Rectal smooth muscle tissue (tissue), 1 donor: Measurements from ENCODE around the gene EP300.

Experiments
- H3K27ac ChIP-seq: one replicate; pipeline ENCODE4 v1.7.0; 2013; ENCODE audit warnings: low read depth, low read length, inconsistent platforms
- H3K27me3 ChIP-seq: one replicate; pipeline ENCODE4 v1.7.0; 2013; ENCODE audit warnings: low read length; ENCODE audit not compliant: control insufficient read depth, insufficient read depth
- H3K36me3 ChIP-seq: one replicate; pipeline ENCODE4 v1.7.0; 2013; ENCODE audit warnings: low read length; ENCODE audit not compliant: control insufficient read depth, insufficient read depth
- H3K4me1 ChIP-seq: one replicate; pipeline ENCODE4 v1.7.0; 2013; ENCODE audit warnings: low read length; ENCODE audit not compliant: control insufficient read depth, insufficient read depth
- H3K4me3 ChIP-seq: one replicate; pipeline ENCODE4 v1.7.0; 2013; ENCODE audit warnings: low read length
- H3K9ac ChIP-seq: one replicate; pipeline ENCODE4 v1.7.0; 2013; ENCODE audit warnings: low read length

EP300 gene

DNA sequence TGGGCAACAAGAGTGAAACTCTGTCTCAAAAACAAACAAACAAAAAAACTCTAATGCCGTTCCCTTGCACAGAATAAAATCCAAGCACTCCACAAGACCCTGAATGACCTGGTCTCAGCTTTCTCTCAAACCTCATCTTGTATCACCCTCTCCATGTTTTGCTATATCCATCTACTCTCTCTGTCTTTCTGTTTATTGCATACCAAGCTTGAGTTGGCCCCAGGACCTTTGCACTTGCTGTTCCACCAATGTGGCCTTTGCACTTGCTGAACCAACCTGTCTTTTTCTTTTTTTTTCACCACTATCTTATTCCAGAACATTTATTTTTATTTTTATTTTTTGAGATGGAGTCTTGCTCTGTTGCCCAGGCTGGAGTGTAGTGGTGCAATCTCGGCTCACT lies 110.7 kb downstream of the EP300 start:
- Histone ChIP-seq H3K27ac (no peak overlapping the region), H3K27me3 (no peaks in the 10 kb centered on the region), H3K4me1 (peaks cover 2% of the 10 kb centered on the region), H3K4me3 (no peak overlapping the region), H3K36me3 (no peaks in the 10 kb centered on the region), H3K9ac (no peak overlapping the region)

DNA sequence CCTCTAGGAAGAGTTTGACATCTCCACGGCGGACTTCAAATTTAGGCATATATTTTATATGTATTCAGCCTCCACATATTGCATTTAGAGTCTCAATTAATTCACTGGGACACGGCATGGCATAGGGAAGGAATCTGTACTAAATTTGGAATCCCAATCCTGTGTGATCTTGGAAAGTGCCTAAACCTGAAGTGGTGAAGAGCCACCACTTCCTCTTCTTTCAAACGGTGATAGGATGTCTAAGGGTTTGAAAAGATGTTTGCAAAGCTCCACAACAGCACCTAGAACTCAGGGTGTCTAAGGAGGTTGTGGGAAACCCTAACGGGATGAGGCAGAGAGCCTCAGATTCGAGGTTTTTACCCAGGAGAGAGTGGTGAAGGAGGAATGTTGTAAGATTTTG lies 111.7 kb downstream of the EP300 start:
- Histone ChIP-seq H3K36me3 (no peaks in the 10 kb centered on the region), H3K4me1 (peaks cover 2% of the 10 kb centered on the region), H3K4me3 (no peak overlapping the region), H3K27ac (no peak overlapping the region), H3K9ac (no peak overlapping the region), H3K27me3 (no peaks in the 10 kb centered on the region)

DNA sequence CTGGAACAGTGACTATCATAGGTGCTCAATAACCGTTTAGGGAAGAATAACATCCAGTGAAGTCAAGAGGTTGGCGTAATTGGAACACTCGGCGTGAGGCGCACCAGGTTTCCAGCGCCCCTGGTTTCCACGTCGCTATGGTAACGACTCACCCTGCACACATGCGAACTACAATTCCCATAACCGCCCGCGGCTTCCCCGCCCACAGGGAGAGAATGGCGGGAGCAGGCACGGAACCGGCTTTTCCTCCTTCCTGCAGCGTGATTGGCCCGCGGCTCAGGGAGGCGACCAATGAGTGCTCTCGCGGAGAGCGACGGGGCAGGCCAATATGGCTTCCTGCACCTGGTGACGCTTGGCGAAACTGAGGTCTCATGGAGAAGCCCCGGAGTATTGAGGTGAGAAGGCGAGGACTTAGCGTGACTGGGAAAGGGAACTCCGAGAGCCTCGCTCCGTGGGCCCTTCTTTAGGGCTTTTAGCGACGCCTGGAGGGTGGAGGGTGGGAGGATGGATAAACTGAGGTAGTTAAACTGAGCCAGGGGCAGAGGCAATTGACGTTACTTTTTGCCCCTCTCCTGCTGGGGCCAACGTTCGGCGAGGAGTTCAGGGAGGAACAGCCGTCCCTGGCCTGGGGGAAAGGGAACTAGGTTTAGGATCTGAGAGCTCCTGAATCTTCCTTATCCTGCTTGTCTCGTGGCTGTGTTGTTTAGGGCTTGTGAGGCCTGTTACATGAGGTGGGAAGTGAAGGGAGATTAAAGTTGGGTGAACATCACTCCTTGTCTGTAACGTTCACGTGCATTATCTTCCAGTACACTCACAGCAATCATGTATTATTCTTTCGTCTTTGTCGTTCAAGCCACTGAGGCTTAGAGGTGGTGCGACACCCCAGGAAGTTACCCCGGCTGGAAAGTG lies 112.9 kb downstream of the EP300 start, which contains the start of gene L3MBTL2:
Gene L3MBTL2 (plus strand): TSS at position 321 of the 909 bp plus-strand sequence. CDS start 51 bp downstream, at position 372.
- Histone ChIP-seq H3K27ac (peak within 1 kb of the TSS; percentile 80), H3K4me3 (peak within 1 kb of the TSS; percentile 100), H3K36me3 (peaks cover 2% of the 10 kb centered on the region), H3K27me3 (no peaks in the 10 kb centered on the region), H3K9ac (peak within 1 kb of the TSS; percentile 82), H3K4me1 (peaks cover 2% of the 10 kb centered on the region)

DNA sequence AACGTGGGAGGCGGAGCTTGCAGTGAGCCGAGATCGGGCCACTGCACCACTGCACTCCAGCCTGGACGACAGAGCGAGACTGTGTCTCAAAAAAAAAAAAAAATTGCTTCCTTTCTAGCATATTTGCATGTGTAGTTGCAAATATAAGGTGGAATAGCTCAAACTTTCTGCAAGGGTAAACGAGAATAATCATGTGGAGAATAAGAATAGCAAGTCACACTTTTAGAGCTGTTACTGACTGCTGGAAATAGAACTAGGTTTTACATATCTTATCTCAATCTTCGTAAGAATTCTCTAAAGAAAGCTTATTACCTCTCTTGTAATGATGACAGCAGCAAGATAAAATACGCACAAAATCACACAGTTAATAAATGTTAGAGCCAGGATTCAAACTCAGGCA lies 114.3 kb downstream of the EP300 start:
- H3K27me3 ChIP-seq: no peaks in the 10 kb centered on the region
- H3K9ac ChIP-seq: no peak overlapping the region
- H3K27ac ChIP-seq: no peak overlapping the region
- H3K36me3 ChIP-seq: peaks cover 2% of the 10 kb centered on the region
- no peak overlapping the region for H3K4me3 ChIP-seq
- H3K4me1 ChIP-seq: peaks cover 2% of the 10 kb centered on the region

DNA sequence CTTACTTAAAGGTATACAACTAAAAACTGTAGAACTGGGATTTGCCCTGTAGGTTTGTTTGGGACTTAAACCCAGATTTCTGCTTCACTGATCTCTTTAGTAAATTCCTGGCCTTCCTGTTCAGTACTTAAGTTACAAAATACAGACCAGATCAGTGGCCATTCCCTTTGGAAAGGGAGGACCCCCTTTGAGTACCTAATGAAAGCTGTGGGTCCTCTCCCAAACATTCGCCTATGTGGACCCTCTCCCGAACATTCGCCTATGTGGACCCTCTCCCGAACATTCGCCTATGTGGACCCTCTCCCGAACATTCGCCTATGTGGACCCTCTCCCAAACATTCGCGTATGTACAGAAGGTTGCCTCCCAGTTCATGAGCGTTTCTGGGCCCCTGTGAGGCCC lies 123.0 kb downstream of the EP300 start:
- Histone ChIP-seq H3K9ac (no peak overlapping the region), H3K36me3 (peaks cover 7% of the 10 kb centered on the region), H3K4me1 (no peaks in the 10 kb centered on the region), H3K27me3 (no peaks in the 10 kb centered on the region), H3K4me3 (no peak overlapping the region), H3K27ac (no peak overlapping the region)

DNA sequence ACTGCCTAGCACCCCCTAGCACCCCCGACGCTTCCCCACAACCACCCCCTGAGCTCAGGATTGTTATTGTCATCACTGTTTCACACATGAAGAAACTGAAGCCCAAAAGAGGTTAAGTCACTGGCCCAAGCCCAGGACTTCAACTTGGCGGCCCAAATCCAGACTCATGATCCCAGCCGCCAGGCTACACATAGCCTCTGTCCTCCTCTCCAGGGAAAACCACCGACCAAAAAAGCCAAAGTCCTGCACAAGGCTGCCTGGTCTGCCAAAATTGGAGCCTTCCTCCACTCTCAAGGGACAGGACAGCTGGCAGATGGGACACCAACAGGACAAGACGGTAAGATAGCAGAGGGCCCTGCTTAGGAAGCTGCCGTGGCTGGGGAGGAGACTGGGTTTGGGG lies 123.5 kb downstream of the EP300 start:
- Histone ChIP-seq H3K4me3 (no peak overlapping the region), H3K27me3 (no peaks in the 10 kb centered on the region), H3K9ac (no peak overlapping the region), H3K4me1 (no peaks in the 10 kb centered on the region), H3K36me3 (peaks cover 7% of the 10 kb centered on the region), H3K27ac (no peak overlapping the region)

DNA sequence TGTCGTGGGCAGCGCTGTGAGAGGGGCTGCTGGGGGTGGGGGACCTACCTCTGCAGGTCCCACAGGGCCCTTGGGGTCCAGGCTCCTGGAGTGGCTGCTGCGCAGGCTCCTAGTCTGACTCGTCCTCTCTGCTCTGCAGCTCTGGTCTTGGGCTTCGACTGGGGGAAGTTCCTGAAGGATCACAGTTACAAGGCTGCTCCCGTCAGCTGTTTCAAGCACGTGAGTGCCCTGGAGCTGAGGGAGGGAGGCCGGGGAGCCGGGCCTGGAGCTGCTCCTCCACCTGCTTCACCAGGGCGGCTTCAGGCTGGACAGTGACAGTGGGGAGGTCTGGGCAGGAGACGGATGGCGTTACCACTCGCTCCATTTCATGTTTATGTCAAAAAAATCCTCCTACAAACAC lies 124.6 kb downstream of the EP300 start:
- Histone ChIP-seq H3K4me3 (peak overlapping the region; percentile 34), H3K27ac (peak overlapping the region; percentile 61), H3K4me1 (no peaks in the 10 kb centered on the region), H3K9ac (no peak overlapping the region), H3K36me3 (peaks cover 7% of the 10 kb centered on the region), H3K27me3 (no peaks in the 10 kb centered on the region)

DNA sequence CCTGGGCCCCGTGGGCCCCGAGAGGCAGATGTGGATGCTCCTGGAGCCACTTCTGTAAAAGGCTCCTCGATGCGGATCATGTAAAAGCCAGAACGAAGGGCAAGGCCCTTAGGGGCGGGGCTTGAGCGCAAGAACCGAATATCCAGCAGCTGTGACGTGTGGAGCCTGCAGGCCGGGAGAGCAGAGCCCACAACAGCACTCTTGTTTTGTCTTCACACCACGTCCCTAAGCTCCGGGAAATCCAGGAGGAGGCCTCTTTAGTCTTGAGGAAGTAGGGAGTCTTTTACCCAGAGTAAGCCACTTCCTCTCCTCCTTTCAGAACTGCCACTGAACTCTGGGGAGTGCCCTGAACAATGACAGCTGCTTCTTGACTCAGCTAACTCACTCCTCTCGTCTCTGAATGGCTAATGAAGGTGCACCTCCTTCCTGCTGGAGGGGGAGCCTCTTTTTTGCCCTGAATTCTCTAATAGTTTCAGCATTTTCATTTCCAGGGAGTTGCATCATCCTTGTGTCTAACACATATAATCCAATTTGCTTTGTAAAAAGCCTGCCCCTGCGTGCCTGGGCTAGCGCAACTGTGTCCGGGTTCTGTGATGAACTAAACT lies 125.3 kb downstream of the EP300 start:
- Histone ChIP-seq H3K9ac (no peak overlapping the region), H3K36me3 (peaks cover 9% of the 10 kb centered on the region), H3K4me3 (peak overlapping the region; percentile 34), H3K4me1 (no peaks in the 10 kb centered on the region), H3K27me3 (no peaks in the 10 kb centered on the region), H3K27ac (peak overlapping the region; percentile 61)

DNA sequence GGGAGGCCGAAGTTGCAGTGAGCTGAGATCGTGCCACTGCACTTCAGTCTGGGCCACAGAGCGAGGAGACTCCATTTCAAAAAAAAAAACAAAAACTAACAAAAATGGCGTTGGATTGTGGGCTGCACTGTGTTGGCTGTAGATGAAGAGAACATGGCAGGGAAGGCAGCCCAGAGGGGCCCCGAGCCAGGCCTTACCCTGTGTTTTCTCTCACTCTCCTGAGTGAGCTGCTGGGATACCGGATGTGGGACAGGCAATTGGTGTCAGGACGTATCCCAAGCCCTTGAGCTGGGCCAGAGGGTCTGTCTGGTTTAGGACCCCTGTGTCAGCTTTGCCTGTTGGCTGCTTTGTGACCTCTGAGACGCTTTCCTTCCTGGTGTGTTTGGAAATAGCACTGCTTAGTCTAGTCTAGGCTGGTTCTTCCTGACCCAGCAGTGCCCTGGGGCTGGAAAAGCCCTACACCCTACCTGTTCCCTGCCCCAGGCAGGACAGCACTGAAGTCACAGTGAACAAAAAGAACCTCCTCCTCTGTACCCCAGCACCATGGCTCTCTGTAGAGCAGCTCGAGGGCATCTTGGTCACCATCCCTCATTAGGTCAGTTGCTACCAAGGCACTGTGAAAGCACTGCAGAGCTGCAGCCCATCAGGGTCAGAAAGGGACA lies 130.6 kb downstream of the EP300 start:
- Histone ChIP-seq H3K9ac (no peak overlapping the region), H3K27me3 (no peaks in the 10 kb centered on the region), H3K4me1 (no peaks in the 10 kb centered on the region), H3K4me3 (no peak overlapping the region), H3K27ac (no peak overlapping the region), H3K36me3 (peaks cover 26% of the 10 kb centered on the region)

DNA sequence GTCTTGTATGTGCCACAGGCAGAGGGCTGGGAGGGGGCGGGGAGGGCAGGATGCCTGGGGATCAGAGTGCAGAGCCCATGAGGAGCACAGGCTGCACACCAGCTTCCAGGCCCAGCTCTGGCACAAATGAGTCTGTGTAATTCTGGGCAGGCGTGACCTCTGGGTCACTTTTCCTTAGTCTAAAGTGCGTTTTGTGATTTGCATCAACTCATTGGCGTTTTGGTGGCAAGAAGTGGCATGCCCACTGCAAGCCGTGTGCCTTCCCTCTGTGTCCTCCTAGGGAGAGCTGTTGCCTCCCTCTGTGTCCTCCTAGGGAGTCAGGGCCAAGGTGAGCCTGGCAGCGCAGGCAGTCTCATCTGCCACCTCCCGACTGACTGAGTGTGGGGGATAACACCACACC lies 131.1 kb downstream of the EP300 start:
- peaks cover 27% of the 10 kb centered on the region for H3K36me3 ChIP-seq
- H3K4me3 ChIP-seq: no peak overlapping the region
- H3K27me3 ChIP-seq: no peaks in the 10 kb centered on the region
- no peak overlapping the region for H3K9ac ChIP-seq
- H3K4me1 ChIP-seq: no peaks in the 10 kb centered on the region
- no peak overlapping the region for H3K27ac ChIP-seq

DNA sequence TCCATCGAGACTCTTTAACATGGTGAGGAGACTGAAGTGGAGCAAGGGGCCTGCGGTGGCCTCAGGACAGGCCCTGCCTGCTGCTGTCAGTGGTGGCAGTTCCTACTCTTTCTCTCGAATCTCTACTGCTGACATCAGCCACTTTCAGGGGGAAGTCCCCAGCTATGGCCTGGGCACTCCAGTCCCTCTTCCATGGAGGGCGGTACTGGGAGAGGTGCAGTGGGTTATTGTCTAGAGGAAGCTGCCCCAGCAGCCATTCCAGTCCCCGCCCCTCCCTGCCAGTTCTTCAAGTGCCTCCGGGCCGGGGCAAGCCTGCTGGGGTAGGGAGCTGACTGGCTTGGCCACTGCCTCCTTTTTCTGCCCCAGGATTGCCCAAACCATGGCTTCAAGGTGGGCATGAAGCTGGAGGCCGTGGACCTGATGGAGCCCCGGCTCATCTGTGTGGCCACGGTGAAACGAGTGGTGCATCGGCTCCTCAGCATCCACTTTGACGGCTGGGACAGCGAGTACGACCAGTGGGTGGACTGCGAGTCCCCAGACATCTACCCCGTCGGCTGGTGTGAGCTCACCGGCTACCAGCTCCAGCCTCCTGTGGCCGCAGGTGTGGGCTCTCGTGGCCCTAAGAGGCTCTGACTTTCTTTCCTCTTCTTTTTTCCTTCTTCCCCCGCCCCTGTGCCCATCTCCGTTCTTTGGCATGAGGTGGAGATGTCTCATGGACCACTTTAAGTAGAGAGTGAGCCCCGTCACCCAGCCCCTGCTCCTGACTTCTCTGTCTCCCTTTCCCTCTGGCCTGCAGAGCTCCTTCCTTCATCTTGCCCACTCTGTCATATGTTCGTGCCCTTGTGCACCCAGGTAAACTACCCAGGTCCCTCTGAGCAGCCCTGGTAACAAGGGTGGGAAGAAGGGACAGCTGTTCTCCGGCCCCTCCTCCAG lies 134.6 kb downstream of the EP300 start:
- Histone ChIP-seq H3K4me1 (no peaks in the 10 kb centered on the region), H3K27me3 (no peaks in the 10 kb centered on the region), H3K9ac (no peak overlapping the region), H3K4me3 (no peak overlapping the region), H3K27ac (no peak overlapping the region), H3K36me3 (peaks cover 27% of the 10 kb centered on the region)

DNA sequence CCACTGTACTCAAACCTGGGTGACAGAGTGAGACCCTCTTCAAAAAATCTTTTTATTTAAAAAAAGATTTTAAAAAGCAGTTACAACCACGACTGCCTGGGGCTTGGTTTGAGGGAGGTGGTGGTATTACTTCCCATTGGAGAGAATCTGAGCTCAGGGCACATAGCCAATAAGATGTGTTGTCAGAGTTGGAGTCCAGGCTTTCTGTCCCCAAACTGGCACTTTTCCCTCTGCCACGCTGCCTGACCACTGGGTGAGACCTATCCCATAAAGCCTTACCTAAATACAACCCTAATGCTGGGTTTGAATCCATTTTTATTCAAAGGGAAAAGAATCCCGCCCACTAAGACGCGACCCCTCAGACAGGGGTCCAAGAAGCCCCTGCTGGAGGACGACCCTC lies 136.8 kb downstream of the EP300 start:
- H3K9ac ChIP-seq: no peak overlapping the region
- H3K36me3 ChIP-seq: peaks cover 13% of the 10 kb centered on the region
- H3K27ac ChIP-seq: no peak overlapping the region
- H3K27me3 ChIP-seq: no peaks in the 10 kb centered on the region
- no peaks in the 10 kb centered on the region for H3K4me1 ChIP-seq
- no peak overlapping the region for H3K4me3 ChIP-seq
